ENCODE measurements around the gene CCDC122.

DNA sequence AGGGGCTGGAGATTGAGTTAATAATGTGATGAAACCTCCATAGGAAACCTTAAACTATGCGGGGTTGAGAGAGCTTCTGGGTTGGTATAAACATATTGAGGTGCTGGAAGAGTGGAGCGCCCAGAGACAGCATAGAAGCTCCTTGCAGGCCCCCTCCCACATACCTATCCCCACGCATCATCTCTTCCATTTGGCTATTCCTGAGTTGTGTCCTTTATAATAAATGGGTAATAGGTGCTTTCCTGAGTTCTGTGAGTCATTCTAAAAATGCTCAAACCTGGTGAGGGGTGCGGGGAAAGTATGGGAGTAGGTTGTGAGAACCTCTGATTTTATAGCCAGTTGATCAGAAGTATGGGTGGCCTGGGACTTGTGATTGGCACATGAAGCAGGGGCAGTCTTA is 14.6 kb downstream of the CCDC122 start:
- TF ChIP-seq POLR2AphosphoS5 (IDR thresholded peaks at IDR 0.05; ENCODE audit: low read depth, low read length) (no peak), SPI1 (IDR thresholded peaks at IDR 0.05; ENCODE audit: low read depth, low read length) (no peak), POLR2A (IDR thresholded peaks at IDR 0.05; ENCODE audit: low read depth, low read length) (no peak), TAF1 (IDR thresholded peaks at IDR 0.05; ENCODE audit: low read depth, low read length) (no peak), POU2F2 (IDR thresholded peaks at IDR 0.05; ENCODE audit: low read depth, low read length) (no peak)

Measured in GM12891 (cell line).